Right lobe of liver (tissue), 6 donors: ENCODE data around the gene GALNT7. TPM values are rescaled to one million over a fixed set of nuclear protein-coding genes. Genes with fewer than 3 reads are reported as not detected.

ENCODE experiments used
- ATAC-seq, 4 donors: fragments of 200-7000 bp; cut with Tn5 transposase; one replicate each; pipeline ENCODE4 v1.9.1; 2020; ENCODE audit warnings: mild to moderate bottlenecking in 4 of 4, moderate library complexity in 4 of 4
- DNase-seq, 3 donors: peaks; one replicate each; pipeline ENCODE4 v3.0.0-alpha.2; 2020
- H3K27ac ChIP-seq, 3 donors: fragments of 200-600 bp; one replicate each; pipeline ENCODE4 v1.8.0; 2022
- H3K27me3 ChIP-seq, 2 donors: fragments of 200-600 bp; one replicate each; pipeline ENCODE4 v1.8.0; 2022
- H3K36me3 ChIP-seq, 4 donors: fragments of 200-600 bp; sonication (generic) in 1 of 4; one replicate each; pipeline versions ENCODE4 v1.5.1 to v1.8.0; 2017 to 2022; ENCODE audit warnings: control low read depth in 1 of 4
- H3K4me1 ChIP-seq, 4 donors: fragments of 200-600 bp; sonication (generic) in 1 of 4; one replicate each; pipeline versions ENCODE4 v1.5.1 to v1.8.0; 2017 to 2022; ENCODE audit warnings: control low read depth in 1 of 4
- H3K4me3 ChIP-seq, 3 donors: fragments of 200-600 bp; one replicate each; pipeline ENCODE4 v1.8.0; 2022
- H3K9me3 ChIP-seq, 4 donors: fragments of 200-600 bp; sonication (generic) in 1 of 4; one replicate each; pipeline versions ENCODE4 v1.5.1 to v1.8.0; 2017 to 2022; ENCODE audit warnings: control low read depth in 1 of 4
- POLR2A ChIP-seq: fragments of 450-650 bp; IDR thresholded peaks from one replicate; pipeline ENCODE4 v1.6.1; 2017; ENCODE audit warnings: antibody characterized with exemption, mild to moderate bottlenecking
- WGBS: methylation state at CpG from one replicate; pipeline ENCODE4 v1.1.6; 2018; ENCODE audit warnings: low coverage, low lambda C conversion rate; ENCODE audit not compliant: insufficient coverage; ENCODE audit errors: missing lambda C conversion rate; 5-methylcytosine and 5-hydroxymethylcytosine counted together
- intact Hi-C, 2 donors: fragments of 100-400 bp; cut with DNase I; formaldehyde crosslinking; loops; one replicate each; pipeline versions ENCODE4 v1.11.2 to v1.14.1; 2022
- total RNA-seq, 6 experiments: library from RNA; depleted of rRNA in 2 of 6; stranded (reverse); fragments of >200 nt in 2 of 6; fragmentation: NEBNext Ultra II Directional in 3 of 6; extraction: Animal tissue kit (Norgen Biotek cat#: 25700) in 3 of 6; gene quantifications; one replicate each; pipeline versions ENCODE4 v1.1.0 to v1.2.4, GENCODE V29; 2016 to 2023
- TF ChIP-seq, protein P1 (sequence below), 4 donors: fragments of 200-600 bp in 3 of 4; fragments of 450-650 bp in 1 of 4; IDR thresholded peaks; one replicate each; pipeline versions ENCODE4 v1.5.1 to v1.8.0; 2016 to 2022; ENCODE audit warnings: antibody characterized with exemption in 4 of 4, mild to moderate bottlenecking in 2 of 4
- donor health status: DM: no; HTN: yes; CAD: no.
- donor health status: DM: no; HTN: no; CAD: no.
- donor health status: DM: no; HTN: no; CAD: no.
- donor health status: DM: no; HTN: yes; CAD: no.
- donor health status: DM: no; HTN: yes; CAD: no.

GALNT7 gene
- total RNA-seq, 6 experiments from 2014 or later: 0.62 to 2.2 (median 1.4) TPM

GRCh38 chr4:173307778-173308177 is 139.2 kb downstream of the GALNT7 start:
- Histone ChIP-seq H3K9me3 (no peaks in the 10 kb centered on the region), H3K4me3 (no peak overlapping the region), H3K27ac (no peak overlapping the region), H3K4me1 (no peaks in the 10 kb centered on the region), H3K27me3 (no peaks in the 10 kb centered on the region), H3K36me3 (no peaks in the 10 kb centered on the region)
- DNase-seq: no peak
- no peak for ATAC-seq
- no peak for TF ChIP-seq POLR2A
- TF ChIP-seq, protein P1, sequence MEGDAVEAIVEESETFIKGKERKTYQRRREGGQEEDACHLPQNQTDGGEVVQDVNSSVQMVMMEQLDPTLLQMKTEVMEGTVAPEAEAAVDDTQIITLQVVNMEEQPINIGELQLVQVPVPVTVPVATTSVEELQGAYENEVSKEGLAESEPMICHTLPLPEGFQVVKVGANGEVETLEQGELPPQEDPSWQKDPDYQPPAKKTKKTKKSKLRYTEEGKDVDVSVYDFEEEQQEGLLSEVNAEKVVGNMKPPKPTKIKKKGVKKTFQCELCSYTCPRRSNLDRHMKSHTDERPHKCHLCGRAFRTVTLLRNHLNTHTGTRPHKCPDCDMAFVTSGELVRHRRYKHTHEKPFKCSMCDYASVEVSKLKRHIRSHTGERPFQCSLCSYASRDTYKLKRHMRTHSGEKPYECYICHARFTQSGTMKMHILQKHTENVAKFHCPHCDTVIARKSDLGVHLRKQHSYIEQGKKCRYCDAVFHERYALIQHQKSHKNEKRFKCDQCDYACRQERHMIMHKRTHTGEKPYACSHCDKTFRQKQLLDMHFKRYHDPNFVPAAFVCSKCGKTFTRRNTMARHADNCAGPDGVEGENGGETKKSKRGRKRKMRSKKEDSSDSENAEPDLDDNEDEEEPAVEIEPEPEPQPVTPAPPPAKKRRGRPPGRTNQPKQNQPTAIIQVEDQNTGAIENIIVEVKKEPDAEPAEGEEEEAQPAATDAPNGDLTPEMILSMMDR (IDR thresholded peaks at IDR 0.05): no peak
- 85% methylated on average over 3 of the region's 3 CpGs for WGBS
- intact Hi-C loops: no loop called here

DNA sequence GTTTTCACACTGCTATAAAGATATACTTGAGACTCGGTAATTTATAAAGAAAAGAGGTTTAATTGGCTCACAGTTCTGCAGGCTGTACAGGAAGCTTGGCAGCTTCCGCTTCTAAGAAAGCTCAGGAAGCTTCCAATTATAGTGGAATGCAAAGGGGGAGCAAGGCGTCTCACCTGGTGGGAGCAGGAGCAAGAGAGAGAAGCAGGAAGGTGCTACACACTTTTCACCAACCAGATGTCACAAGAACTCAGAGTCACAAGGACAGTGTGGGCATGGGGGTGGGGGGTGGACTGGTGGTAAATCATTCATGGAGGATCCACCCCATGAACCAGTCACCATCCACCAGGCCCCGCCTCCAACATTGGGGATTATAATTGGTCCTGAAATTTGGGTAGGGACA is 142.8 kb downstream of the GALNT7 start:
- Histone ChIP-seq H3K4me3 (no peak overlapping the region), H3K36me3 (no peaks in the 10 kb centered on the region), H3K27me3 (no peaks in the 10 kb centered on the region), H3K27ac (no peak overlapping the region), H3K4me1 (no peaks in the 10 kb centered on the region), H3K9me3 (no peaks in the 10 kb centered on the region)
- WGBS: 82% methylated on average over 4 of the region's 4 CpGs
- ATAC-seq (no peak), DNase-seq (no peak)
- TF ChIP-seq, protein P1 (IDR thresholded peaks at IDR 0.05): no peak
- no peak for TF ChIP-seq POLR2A
- intact Hi-C loops: no loop called here

DNA sequence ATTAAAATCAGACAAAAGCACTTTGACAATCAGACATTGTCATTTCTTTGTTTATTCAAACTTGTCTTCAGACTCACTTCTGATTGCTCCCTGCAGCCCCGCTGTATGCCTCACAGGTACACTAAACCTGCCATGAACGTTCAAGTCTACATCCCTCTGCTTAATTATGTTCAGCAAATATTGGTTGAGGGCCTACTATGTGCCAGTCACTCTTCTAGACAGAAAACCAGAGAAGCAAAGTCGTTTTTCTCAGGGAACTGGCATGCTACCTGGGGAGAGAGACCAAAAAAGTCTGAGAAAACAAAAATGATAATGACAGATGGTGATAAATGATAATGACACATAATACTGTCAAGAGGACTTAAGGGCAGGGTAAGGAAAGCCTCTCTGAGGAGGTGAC is 146.1 kb downstream of the GALNT7 start:
- ATAC-seq (no peak), DNase-seq (no peak)
- intact Hi-C loops: no loop called here
- no peak overlapping the region for H3K4me3 ChIP-seq
- WGBS: 87% methylated on average over 3 of the region's 3 CpGs
- TF ChIP-seq, protein P1 (IDR thresholded peaks at IDR 0.05): no peak
- no peak for TF ChIP-seq POLR2A
- H3K4me1 ChIP-seq: peaks cover 0 to 5% (median 0%) of the 10 kb centered on the region in 4 donors
- H3K27me3 ChIP-seq: no peaks in the 10 kb centered on the region
- H3K36me3 ChIP-seq: no peaks in the 10 kb centered on the region
- no peaks in the 10 kb centered on the region for H3K9me3 ChIP-seq
- H3K27ac ChIP-seq: no peak overlapping the region

- no peak for TF ChIP-seq POLR2A
- TF ChIP-seq, protein P1 (IDR thresholded peaks at IDR 0.05): no peak
- intact Hi-C loops: no loop called here
- H3K4me1 ChIP-seq: peaks cover 0 to 5% (median 0%) of the 10 kb centered on the region in 4 donors
- no peak overlapping the region for H3K4me3 ChIP-seq
- 59% methylated on average over 2 of the region's 2 CpGs for WGBS
- no peaks in the 10 kb centered on the region for H3K36me3 ChIP-seq
- no peaks in the 10 kb centered on the region for H3K27me3 ChIP-seq
- DNase-seq (no peak), ATAC-seq (peak in 1 of 4 donors; percentile 7)
- H3K27ac ChIP-seq: no peak overlapping the region
- H3K9me3 ChIP-seq: no peaks in the 10 kb centered on the region
Observed at GRCh38 chr4:173316060-173316459, 147.4 kb downstream of the GALNT7 start.

DNA sequence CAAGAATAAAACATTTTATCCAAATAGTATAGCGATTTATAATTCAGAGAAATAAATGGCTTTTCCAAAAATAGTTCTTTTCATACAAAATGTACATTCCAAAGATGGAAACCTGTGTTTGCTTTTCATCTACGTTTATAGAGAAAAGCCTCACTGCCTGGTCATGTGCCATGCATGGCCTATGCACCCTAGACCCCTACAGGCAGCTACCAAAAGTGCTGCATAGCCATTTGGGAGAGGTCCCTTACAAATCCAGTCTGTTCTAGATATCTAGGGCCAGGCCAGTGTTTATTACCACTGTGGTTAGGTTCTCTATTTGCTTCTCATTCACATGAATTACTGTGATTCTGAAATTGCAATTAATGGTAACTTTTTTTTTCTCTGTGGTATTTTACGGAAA is 148.4 kb downstream of the GALNT7 start:
- WGBS: 70% methylated on average over 3 of the region's 3 CpGs
- H3K27me3 ChIP-seq: no peaks in the 10 kb centered on the region
- H3K9me3 ChIP-seq: no peaks in the 10 kb centered on the region
- no peak overlapping the region for H3K27ac ChIP-seq
- ATAC-seq (no peak), DNase-seq (no peak)
- H3K36me3 ChIP-seq: no peaks in the 10 kb centered on the region
- intact Hi-C loops: no loop called here
- peaks cover 0 to 5% (median 0%) of the 10 kb centered on the region in 4 donors for H3K4me1 ChIP-seq
- TF ChIP-seq POLR2A: no peak
- TF ChIP-seq, protein P1 (IDR thresholded peaks at IDR 0.05): no peak
- H3K4me3 ChIP-seq: no peak overlapping the region
